Measurements from ENCODE around the gene ANGPT4. TPM values are rescaled to one million over a fixed set of nuclear protein-coding genes. Genes with fewer than 3 reads are reported as not detected.

Gene ANGPT4
- polyA plus RNA-seq, 1 of the 3 experiments (the other 2 are of a cell fraction) = not detected

DNA sequence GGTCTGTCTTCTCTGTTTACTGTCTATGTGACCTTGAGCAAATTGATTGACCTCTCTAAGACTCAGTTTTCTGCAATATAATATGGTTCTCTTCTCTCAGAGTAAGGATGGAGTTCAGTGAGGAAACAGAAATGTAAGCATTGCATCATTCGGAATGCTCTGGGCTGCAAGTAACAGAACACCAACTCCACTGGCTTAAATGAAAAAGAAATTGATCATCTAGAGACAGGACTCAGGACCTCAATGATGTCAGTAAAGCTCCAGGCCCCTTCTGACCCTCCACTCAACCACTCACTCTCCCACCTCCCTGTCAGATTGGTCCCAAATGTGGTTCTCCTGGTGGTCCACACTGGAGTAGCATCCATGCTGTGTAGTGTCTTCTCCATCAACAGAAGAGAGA is 50.7 kb downstream of the ANGPT4 start:
- H3K36me3 ChIP-seq (replicated peaks in 1 of 2; ENCODE audit: control insufficient read depth in 1 of 2, insufficient read depth in 2 of 2, low read length in 1 of 2) = no peaks in the 10 kb centered on the region
- 81% methylated on average over 1 of the region's 1 CpG for WGBS (ENCODE audit: low lambda C conversion rate)
- ChIA-PET CTCF (no interaction called here), POLR2A (no interaction called here)
- no peaks in the 10 kb centered on the region for H4K20me1 ChIP-seq (ENCODE audit: insufficient read depth)
- H3K9ac ChIP-seq = no peak overlapping the region
- H3K79me2 ChIP-seq (ENCODE audit: insufficient read depth) = no peaks in the 10 kb centered on the region
- H3K9me2 ChIP-seq = no peaks in the 10 kb centered on the region
- H3K4me1 ChIP-seq (ENCODE audit: control insufficient read depth in 1 of 2, insufficient read depth in 2 of 2, low read depth in 1 of 2, low read length in 1 of 2) = no peaks in the 10 kb centered on the region
- H3F3A ChIP-seq (replicated peaks; ENCODE audit: insufficient read depth) = no peaks in the 10 kb centered on the region
- H3K4me2 ChIP-seq = no peak overlapping the region
- H2AFZ ChIP-seq (ENCODE audit: low read depth) = no peak overlapping the region
- H3K27me3 ChIP-seq (ENCODE audit: insufficient read depth) = no peaks in the 10 kb centered on the region
- H3K9me3 ChIP-seq = no peaks in the 10 kb centered on the region
- no peak overlapping the region for H3K4me3 ChIP-seq (ENCODE audit: low read depth in 2 of 2, low read length in 1 of 2)
- TF ChIP-seq JUND (IDR thresholded peaks at IDR 0.05) (no peak), RCOR1 (IDR thresholded peaks at IDR 0.05; ENCODE audit: low read length) (no peak), FOXJ3 (CRISPR knock-in tag; IDR thresholded peaks at IDR 0.05) (no peak), RFX5 (IDR thresholded peaks at IDR 0.05; ENCODE audit: low read length) (no peak), EZH2phosphoT487 (IDR thresholded peaks at IDR 0.05; ENCODE audit: borderline replicate concordance, low read depth) (no peak), MEF2A (IDR thresholded peaks at IDR 0.05; ENCODE audit: borderline replicate concordance, low read depth) (no peak), GATA2 (CRISPR knock-in tag; IDR thresholded peaks at IDR 0.05) (no peak), FOSL2 (IDR thresholded peaks at IDR 0.05; ENCODE audit: borderline replicate concordance, low read depth) (no peak), CHD2 (IDR thresholded peaks at IDR 0.05; ENCODE audit: low read length, partially characterized antibody) (no peak), ELF1 (IDR thresholded peaks at IDR 0.05) (no peak), IRF3 (IDR thresholded peaks at IDR 0.05; ENCODE audit: low read depth, low read length) (no peak), ZBTB33 (IDR thresholded peaks at IDR 0.05; ENCODE audit: borderline replicate concordance, low read depth) (no peak), FOXM1 (IDR thresholded peaks at IDR 0.05; ENCODE audit: low read depth) (no peak), YY1 (IDR thresholded peaks at IDR 0.05; ENCODE audit: low read depth) (no peak), USF1 (IDR thresholded peaks at IDR 0.05; ENCODE audit: borderline replicate concordance, low read depth) (no peak), NFIC (IDR thresholded peaks at IDR 0.05; ENCODE audit: borderline replicate concordance) (no peak), TEAD4 (IDR thresholded peaks at IDR 0.05; ENCODE audit: borderline replicate concordance, insufficient read depth) (no peak)
- DNase-seq = no peak
- H3K27ac ChIP-seq (ENCODE audit: low read depth in 2 of 2, low read length in 1 of 2) = no peak overlapping the region
